OCI-LY7 (cell line): ENCODE measurements around the gene TTC36.

Experiments
- EZH2phosphoT487 ChIP-seq: fragments of 200-600 bp; sonication (generic); IDR thresholded peaks from 2 replicates; pipeline ENCODE4 v1.6.1; 2018; ENCODE audit warnings: low read depth, borderline replicate concordance, mild to moderate bottlenecking, mixed run types, antibody characterized with exemption, low read length, moderate library complexity, mixed read lengths
- TF ChIP-seq, protein P1 (sequence below): fragments of 200-600 bp; sonication (generic); conservative IDR thresholded peaks from 2 replicates; pipeline ENCODE4 v1.5.1; 2014; ENCODE audit warnings: mild to moderate bottlenecking, antibody characterized with exemption, low read length, moderate library complexity, mixed read lengths

DNA sequence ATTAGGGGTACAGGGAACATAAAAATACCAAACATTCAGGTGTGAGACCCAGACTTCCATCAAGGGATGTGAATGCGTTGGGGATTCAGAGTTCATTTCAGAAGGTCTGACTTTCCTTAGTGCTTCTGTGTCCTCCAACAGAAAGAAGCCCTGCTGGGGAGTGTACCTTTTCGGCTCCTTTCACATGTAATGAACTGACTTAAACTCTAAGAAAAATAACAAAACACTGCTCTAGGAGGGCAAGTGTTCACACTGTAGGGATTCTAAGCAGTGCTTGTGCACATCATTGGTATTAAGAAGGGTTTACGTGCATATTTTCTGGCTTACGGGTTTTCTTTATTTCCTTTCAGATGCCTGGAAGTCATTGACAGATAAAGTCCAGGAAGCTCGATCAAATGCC is 15.7 kb upstream of the TTC36 start:
- TF ChIP-seq, protein P1, sequence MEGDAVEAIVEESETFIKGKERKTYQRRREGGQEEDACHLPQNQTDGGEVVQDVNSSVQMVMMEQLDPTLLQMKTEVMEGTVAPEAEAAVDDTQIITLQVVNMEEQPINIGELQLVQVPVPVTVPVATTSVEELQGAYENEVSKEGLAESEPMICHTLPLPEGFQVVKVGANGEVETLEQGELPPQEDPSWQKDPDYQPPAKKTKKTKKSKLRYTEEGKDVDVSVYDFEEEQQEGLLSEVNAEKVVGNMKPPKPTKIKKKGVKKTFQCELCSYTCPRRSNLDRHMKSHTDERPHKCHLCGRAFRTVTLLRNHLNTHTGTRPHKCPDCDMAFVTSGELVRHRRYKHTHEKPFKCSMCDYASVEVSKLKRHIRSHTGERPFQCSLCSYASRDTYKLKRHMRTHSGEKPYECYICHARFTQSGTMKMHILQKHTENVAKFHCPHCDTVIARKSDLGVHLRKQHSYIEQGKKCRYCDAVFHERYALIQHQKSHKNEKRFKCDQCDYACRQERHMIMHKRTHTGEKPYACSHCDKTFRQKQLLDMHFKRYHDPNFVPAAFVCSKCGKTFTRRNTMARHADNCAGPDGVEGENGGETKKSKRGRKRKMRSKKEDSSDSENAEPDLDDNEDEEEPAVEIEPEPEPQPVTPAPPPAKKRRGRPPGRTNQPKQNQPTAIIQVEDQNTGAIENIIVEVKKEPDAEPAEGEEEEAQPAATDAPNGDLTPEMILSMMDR = no peak
- no peak for TF ChIP-seq EZH2phosphoT487
